GM21723 (cell line): Measurements from ENCODE around the gene MRPL34.

Source experiments
- ATAC-seq: cut with Tn5 transposase; IDR thresholded peaks from one replicate; pipeline ENCODE4 v1.9.1; 2021; ENCODE audit warnings: mild to moderate bottlenecking, moderate library complexity; ENCODE audit not compliant: unreplicated experiment

MRPL34 gene

DNA sequence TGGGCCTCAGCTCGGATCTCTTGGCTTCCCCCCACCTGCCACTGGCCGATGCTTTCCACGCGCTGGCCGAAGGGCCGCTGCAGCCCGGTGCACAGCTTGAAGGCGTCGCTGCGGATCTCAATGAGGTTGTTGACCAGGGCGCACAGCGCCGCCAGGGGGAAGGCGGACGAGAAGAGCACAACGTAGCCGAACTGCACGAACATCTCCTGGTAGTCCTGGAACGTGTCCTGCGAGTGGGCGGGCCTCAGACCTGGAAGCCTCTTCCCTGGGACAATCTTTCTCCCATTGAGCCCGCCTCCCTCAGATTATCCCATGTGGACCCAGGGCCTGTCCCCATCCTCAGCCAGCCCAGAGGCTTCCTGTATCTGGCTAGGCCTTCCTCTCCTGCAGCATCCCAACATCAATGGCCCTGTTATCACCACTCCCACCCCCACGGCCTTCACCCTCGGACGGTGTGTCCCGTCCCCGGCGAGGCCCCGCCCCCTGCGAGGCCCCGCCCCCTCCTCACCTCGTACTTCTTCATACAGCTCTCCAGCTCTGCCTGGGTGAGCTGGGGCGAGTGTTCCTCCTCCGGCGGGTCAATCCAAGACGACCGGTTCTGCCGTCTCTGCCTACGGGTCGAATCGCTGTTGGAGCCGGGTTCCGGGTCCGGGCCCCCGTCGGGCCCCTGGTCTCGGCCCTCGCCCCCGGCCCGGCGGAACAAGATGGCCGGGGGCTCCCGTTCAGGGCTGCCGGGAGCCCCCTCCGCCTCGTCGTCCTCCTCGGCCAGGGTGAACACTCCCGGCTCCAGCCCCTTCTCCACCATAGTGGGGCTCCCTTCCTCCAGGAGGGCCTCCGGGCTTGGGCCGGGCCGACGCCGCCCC is 22.2 kb downstream of the MRPL34 start:
- no peak for ATAC-seq

DNA sequence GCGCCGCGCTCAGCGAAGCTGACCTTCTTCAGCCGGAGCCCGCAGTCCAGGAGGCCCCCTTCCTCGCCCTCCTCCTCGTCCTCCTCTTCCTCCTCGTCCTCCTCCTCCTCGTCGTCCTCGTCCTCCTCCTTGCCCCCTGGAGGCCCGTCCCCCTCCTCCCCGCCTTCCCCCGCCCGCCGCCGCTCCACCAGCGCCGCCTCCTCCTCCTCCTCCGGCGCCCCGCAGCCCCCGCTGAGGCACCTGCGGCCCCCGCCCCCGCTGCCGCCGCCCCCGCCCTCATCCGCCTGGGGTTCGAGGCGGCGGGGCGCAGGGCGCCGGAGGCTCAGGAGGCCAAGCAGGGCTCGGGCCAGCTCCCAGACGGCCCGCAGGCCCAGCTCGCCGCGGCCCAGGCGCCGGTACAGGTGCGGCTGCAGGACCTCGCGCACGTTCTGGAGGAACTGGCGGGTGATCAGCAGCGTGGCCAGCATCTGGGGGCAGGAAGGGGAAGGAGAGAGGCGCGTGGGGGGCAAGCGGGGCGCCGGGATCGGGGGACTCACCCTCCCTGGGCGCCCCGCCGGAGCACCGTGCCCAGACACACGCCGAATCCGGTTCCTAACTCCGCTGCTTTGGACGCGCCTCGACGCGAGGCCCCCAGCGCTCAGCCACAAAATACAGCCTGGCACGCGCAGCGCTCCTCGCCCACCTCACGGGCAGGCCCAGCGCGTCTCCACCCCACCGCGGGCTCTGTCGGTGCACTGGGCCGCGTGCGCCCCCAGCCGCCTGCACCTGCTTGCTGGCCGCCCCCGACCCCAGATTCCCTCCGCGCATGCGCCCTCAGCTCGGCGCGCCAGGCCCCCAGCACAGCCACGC is 23.1 kb downstream of the MRPL34 start:
- ATAC-seq = no peak

DNA sequence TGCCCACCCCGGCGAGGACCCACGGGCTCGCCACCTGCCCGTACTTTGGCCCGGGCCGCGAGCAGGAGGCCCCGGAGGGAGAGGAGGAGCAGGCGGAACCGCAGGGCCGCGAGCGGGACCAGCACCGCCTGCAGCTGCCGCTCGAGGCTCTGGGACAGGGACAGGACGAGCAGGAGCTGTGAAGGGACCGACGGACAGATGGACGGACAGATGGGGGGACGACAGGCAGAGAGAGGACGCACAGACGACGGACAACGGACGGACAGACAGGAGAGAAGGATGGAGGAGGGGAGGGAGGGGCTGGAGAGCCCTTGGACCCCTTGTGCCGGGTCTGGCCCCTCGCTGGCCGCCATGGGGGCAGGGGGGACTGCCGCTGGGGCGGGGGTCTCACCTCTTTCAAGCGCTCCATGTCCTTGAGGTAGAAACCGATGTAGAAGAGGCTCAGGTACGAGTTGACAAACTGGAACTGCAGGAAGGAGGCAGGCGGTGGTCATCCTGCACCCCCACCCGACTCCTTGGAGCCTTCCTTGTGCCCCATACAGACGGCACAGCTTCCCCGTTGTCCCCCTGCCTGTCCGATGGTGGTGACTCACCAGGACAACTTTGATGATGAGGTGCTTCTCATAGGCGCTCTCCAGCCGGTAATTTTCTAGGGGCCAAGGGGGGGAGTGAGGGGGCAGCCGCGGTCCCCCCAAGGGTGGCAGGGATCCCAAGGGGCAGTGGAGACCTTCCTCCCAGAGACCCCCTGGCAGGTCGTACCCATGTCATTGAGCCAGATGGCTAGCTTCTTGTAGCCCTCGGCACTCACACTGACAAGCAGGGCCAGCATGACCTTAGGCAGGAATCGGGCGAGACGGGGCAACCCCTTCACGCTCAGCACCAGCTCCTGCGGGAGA is 23.9 kb downstream of the MRPL34 start:
- ATAC-seq = no peak

DNA sequence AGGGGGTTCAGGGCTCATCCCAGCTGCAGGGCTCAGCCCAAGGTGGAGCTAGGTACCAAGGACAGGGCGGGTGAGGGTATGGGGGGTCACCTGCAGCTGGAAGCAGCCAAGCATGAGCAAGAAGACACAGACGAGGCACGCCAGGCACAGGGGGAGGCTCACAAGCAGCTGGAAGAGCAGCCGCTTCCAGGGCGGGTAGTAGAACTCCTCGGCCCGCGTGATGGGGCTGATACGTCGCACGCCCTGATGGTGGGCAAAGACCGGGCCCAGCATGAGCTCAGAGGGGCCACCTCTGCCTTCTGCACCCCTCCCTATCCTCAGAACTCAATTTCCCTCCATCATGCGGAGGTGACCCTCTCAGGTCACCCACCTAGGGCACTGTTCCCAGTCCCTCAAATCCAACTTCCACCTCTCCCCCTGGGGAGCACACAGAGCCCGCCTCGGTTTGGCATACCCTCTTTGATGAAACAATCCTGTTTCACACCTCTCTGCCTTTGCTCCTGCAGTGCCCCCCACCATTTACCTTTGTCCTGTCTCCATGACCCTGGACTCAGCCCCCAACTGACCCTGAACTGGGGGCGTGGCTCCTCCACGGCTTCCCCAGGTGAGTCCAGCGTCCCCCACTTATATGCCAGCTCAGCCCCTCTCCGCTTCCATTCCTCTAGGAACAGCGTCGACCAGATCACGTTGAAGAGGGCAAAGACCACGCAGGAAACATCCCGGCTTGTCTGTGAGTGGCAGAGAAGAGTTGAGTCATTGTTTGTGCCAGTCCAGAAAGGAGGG is 24.8 kb downstream of the MRPL34 start:
- ATAC-seq = no peak

GRCh38 chr19:17331045-17331558 is 25.4 kb downstream of the MRPL34 start:
- ATAC-seq = no peak

GRCh38 chr19:17332360-17332676 is 26.6 kb downstream of the MRPL34 start:
- no peak for ATAC-seq

DNA sequence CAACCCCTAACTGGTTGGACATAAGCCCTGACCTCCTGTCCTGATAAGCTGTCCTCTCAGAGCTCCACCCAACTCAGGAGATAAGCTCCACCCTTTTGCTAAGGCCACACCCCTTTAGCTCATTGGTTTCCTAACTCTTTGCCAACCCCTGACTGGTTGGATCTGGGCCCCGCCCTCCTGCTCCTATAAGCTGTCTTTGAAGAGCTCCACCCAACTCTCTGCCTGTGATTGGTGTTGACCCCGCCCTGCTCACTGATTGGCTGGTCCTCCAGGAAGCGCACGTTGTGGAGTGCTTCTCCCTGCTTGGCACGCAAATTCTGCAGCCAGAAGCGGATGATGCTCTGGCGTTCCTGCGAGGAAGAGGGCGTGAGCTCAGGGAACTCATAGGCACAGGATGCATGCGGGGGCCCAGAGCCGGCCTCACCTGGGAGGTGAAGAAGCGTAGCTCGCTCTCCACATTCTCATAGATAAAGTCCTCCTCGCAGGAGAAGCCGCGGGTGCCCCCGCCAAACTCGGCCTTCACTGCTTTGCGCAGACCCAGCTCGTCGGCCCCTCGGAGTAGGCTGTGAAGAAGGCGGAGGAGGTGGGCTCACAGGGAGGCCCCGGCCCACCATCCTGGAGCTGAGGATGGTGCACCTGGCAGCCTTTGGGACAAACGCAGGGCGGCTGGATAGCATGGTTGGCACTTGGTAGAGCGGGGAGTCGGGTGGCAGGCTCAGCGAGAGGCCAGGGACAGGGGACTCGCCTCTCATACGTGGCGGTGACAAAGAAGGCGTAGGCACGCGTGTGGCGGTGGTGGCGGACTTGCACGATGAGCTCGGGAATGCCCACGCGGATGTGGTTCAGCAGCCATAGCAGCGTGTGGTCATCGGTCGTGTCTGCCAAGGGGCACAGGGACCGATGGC is 27.3 kb downstream of the MRPL34 start:
- ATAC-seq = no peak

- no peak for ATAC-seq
Observed at GRCh38 chr19:17333611-17334413, 28.1 kb downstream of the MRPL34 start.

DNA sequence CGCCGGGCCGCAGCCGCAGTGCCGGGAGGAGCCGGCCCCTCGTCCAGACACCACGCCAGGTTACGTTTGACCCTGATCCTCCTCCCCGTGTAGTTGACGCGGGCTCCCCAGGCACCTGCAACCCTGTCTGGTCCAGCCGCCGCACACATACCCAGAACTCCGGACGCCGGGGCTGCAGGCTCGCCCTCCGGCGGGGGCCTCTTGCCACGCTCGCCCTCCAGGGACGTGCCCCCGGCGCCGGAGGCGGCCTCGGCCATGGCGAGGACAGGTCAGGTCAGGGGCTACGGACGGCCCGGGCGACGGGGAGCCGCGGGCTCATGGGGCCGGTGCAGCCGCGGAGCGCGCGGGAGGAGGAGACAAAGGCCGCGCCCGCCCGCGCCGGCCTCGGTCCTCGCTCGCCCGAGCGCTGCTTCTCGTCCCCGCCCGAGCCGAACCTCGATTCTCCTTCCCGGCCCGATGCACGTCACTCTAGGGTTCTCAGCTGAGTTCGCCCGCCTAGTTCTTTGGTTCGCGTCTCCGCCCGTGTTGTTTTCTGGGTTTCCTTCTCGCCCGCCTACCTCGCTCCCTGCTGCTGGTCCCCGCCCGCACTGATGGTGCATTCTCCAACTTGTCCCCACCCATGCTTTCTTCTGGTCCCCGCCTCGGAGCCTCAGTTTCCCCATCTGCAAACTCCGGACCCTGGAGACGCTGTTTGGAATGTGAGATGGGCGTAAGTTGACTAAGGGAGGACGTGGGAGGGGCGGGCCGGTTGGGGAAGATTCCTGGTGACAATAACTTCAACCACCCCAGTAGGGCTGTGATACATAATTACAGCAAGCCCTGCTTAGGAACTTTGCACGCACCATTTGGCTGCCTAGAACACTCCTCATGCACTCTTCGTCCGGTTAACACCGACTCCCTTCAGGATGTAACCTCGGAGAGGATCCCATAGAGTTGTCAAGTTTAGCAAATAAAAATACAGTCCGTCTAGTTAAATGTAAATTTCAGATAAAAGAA is 29.0 kb downstream of the MRPL34 start, which contains the start of gene ANO8:
Gene ANO8, minus strand, starts transcription at position 442 of the 996 bp plus-strand sequence. Its CDS starts 185 bp downstream, at position 257.
- ATAC-seq = peak; percentile 42

GRCh38 chr19:17335575-17335974 is 29.9 kb downstream of the MRPL34 start:
- no peak for ATAC-seq

- ATAC-seq = peak; percentile 77
Observed at GRCh38 chr19:17336872-17337674, 31.4 kb downstream of the MRPL34 start, which contains the start of gene GTPBP3. Gene GTPBP3, plus strand, starts transcription at chr19:17337553. Its CDS starts 59 bp downstream, at chr19:17337612.

- no peak for ATAC-seq
Observed at GRCh38 chr19:17337675-17338432, 32.2 kb downstream of the MRPL34 start.

- ATAC-seq = no peak
Observed at GRCh38 chr19:17338433-17339078, 32.9 kb downstream of the MRPL34 start.

DNA sequence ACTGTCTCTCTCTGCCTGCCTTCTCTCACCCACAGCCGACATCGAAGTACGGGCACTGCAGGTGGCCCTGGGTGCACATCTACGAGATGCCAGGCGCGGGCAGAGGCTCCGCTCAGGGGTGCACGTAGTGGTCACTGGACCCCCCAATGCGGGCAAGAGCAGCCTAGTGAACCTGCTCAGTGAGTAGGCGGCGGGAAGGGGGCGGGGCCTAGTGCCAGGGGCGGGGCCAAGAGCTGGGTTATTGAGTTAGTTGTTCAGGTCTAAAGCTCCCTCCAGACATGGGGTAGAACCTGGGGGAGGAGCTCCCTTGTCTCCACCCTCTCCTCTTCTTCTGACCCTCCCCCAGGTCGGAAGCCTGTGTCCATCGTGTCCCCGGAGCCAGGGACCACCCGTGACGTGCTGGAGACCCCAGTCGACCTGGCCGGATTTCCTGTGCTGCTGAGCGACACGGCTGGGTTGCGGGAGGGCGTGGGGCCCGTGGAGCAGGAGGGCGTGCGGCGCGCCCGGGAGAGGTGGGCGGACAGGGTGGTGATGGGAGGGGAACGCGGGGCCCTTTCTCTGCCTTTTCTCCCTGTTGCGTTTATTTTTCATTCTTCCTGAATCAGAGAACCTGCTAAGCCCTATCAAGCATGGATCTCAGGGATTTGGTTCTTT is 33.5 kb downstream of the MRPL34 start:
- ATAC-seq = no peak
